ENCODE data around the gene MRPL34. TPM values are rescaled to one million over a fixed set of nuclear protein-coding genes. Genes with fewer than 3 reads are reported as not detected.

The MRPL34 gene
- total and polyA plus RNA-seq, 9 of the 15 experiments (the other 6 are each of a cell fraction or from before 2014, with no cell fraction given) = 11.5 to 256 (median 72.5) TPM

- peak in 1 of 2 experiments; percentile 62; a peak in 1 of 4 replicates for TF ChIP-seq UBTF (IDR thresholded peaks at IDR 0.05; ENCODE audit: borderline replicate concordance in 1 of 2, low read depth in 2 of 2, low read length in 2 of 2)
- TF ChIP-seq ZFX (CRISPR knock-in tag; IDR thresholded peaks at IDR 0.05) = peak; percentile 40
- TF ChIP-seq BRD4 (IDR thresholded peaks at IDR 0.05) = no peak
- no peak for TF ChIP-seq SIN3A (IDR thresholded peaks at IDR 0.05; ENCODE audit: borderline replicate concordance in 2 of 2, control insufficient read depth in 1 of 2, low read depth in 2 of 2, low read length in 2 of 2)
- no peak for TF ChIP-seq BDP1 (IDR thresholded peaks at IDR 0.05; ENCODE audit: insufficient read depth, insufficient read length)
- TF ChIP-seq ZNF146 (CRISPR knock-in tag; IDR thresholded peaks at IDR 0.05; ENCODE audit: unreplicated experiment) = no peak
- no peak for TF ChIP-seq SIX5 (IDR thresholded peaks at IDR 0.05; ENCODE audit: borderline replicate concordance in 1 of 2, insufficient read depth in 1 of 2, low read depth in 1 of 2, low read length in 2 of 2)
- no peak for TF ChIP-seq SMAD3 (CRISPR knock-in tag; conservative IDR thresholded peaks at IDR 0.05)
- TF ChIP-seq ZFP36 (IDR thresholded peaks at IDR 0.05; ENCODE audit: low read depth, low read length, partially characterized antibody) = peak; percentile 7
- no peak for TF ChIP-seq KHSRP (IDR thresholded peaks at IDR 0.05)
- no peak for TF ChIP-seq HDGF (IDR thresholded peaks at IDR 0.05)
- TF ChIP-seq HMBOX1 (IDR thresholded peaks at IDR 0.05) = no peak
- TF ChIP-seq ZNF140 (CRISPR knock-in tag; IDR thresholded peaks at IDR 0.05) = no peak
- no peak for TF ChIP-seq HMG20A (CRISPR knock-in tag; conservative IDR thresholded peaks at IDR 0.05)
- no peak for TF ChIP-seq HNRNPUL1 (IDR thresholded peaks at IDR 0.05; ENCODE audit: low read length)
- TF ChIP-seq ZNF639 (CRISPR knock-in tag; conservative IDR thresholded peaks at IDR 0.05 in 1 of 2, IDR thresholded peaks at IDR 0.05 in 1 of 2) = no peak
- 0 out of 4 replicates have a peak, but pooled peaks of 1 of the 2 experiments have one; percentile 24 for TF ChIP-seq KDM1A (IDR thresholded peaks at IDR 0.05)
- peak; percentile 52; the same call in 1 of the 2 replicates for TF ChIP-seq FOXP4 (CRISPR knock-in tag; IDR thresholded peaks at IDR 0.05; ENCODE audit: borderline replicate concordance)
- TF ChIP-seq ELF1 (tag; IDR thresholded peaks at IDR 0.05) = no peak
- peak; percentile 30; the same call in 1 of the 2 replicates for TF ChIP-seq ATF7 (IDR thresholded peaks at IDR 0.05)
- peak; percentile 88; the same call in 1 of the 2 replicates for TF ChIP-seq CBFB (CRISPR knock-in tag; IDR thresholded peaks at IDR 0.05)
- no peak for TF ChIP-seq DACH1 (IDR thresholded peaks at IDR 0.05; ENCODE audit: partially characterized antibody)
These were observed 23.1 kb upstream of the MRPL34 start (continued) for GRCh38 chr19:17282488-17283125.

Measured in K562 (cell line).